ENCODE data around the gene COL13A1.

The COL13A1 gene

DNA sequence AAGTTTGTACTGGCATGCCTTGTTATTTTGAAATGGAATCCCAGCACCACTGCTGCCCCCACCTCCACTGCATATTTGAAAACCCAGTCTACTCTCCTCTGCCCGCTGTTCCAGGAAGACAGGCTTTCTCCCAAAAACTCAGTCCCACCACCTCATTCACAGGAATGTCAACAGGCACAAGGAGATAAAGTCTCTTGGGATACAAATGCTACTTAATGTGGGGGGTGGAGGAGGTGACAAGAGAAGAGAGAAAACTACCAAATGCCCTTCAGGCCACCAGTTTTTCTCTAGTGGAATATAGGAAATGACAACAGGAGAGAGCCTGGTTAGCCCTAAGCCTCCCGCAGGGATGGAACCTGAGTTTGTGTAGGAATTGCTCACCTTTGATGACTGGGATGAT is 1.0 kb upstream of the COL13A1 start:
- H3K4me3 ChIP-seq (ENCODE audit: low read length) = no peak overlapping the region
- no peak for TF ChIP-seq CTCF (conservative IDR thresholded peaks at IDR 0.05; ENCODE audit: low read depth, low read length)

GRCh38 chr10:69801094-69801433 is 642 bp upstream of the COL13A1 start:
- no peak for DNase-seq (ENCODE audit: low read depth)
- TF ChIP-seq CTCF (conservative IDR thresholded peaks at IDR 0.05; ENCODE audit: low read depth, low read length) = peak; percentile 75
- H3K4me3 ChIP-seq (ENCODE audit: low read length) = peak overlapping the region; percentile 47

More for the DNA sequence above, 1.0 kb upstream of the COL13A1 start:
- DNase-seq (ENCODE audit: low read depth) = no peak

- no peak for DNase-seq (ENCODE audit: low read depth)
- peak overlapping the region; percentile 47 for H3K4me3 ChIP-seq (ENCODE audit: low read length)
- TF ChIP-seq CTCF (conservative IDR thresholded peaks at IDR 0.05; ENCODE audit: low read depth, low read length) = peak; percentile 14
Observed at GRCh38 chr10:69802424-69803161, 887 bp downstream of the COL13A1 start.

DNA sequence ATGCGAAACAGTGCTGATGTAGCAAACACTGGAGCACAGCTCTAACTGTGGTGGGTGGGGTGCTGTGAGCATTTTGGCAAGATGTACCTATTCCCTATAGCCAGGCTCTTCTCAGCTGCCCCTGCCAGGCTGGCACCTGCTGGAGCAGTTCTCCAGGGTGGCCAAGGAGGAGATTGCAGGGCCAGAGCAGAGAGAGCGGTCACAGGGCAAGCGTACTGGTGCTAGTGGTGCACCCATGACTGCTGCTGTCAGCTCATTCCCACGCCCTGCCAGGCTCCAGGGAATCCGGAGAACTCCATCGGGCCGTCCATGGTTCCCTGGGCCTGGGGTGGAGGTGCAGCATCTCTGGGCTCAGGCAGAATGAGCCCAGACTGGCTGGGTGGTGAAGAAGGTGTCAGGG is 2.1 kb downstream of the COL13A1 start:
- no peak for TF ChIP-seq CTCF (conservative IDR thresholded peaks at IDR 0.05; ENCODE audit: low read depth, low read length)

GRCh38 chr10:69804775-69805174 is 3.1 kb downstream of the COL13A1 start:
- no peak overlapping the region for H3K4me3 ChIP-seq (ENCODE audit: low read length)

More for the DNA sequence above, 2.1 kb downstream of the COL13A1 start:
- no peak for DNase-seq (ENCODE audit: low read depth)
- no peak overlapping the region for H3K4me3 ChIP-seq (ENCODE audit: low read length)

GRCh38 chr10:69807122-69807521 is 5.4 kb downstream of the COL13A1 start:
- no peak for DNase-seq (ENCODE audit: low read depth)

More at GRCh38 chr10:69804775-69805174, 3.1 kb downstream of the COL13A1 start:
- DNase-seq (ENCODE audit: low read depth) = no peak
- no peak for TF ChIP-seq CTCF (conservative IDR thresholded peaks at IDR 0.05; ENCODE audit: low read depth, low read length)

More at GRCh38 chr10:69807122-69807521, 5.4 kb downstream of the COL13A1 start:
- no peak for TF ChIP-seq CTCF (conservative IDR thresholded peaks at IDR 0.05; ENCODE audit: low read depth, low read length)
- no peak overlapping the region for H3K4me3 ChIP-seq (ENCODE audit: low read length)

Measured in retinal pigment epithelial cell (primary cell).